ENCODE data around the gene TULP4. TPM values are rescaled to one million over a fixed set of nuclear protein-coding genes. Genes with fewer than 3 reads are reported as not detected.

TULP4 gene
- total and polyA plus RNA-seq, 4 experiments from 2014 or later: 14.8 to 94.1 (median 63.6) TPM

DNA sequence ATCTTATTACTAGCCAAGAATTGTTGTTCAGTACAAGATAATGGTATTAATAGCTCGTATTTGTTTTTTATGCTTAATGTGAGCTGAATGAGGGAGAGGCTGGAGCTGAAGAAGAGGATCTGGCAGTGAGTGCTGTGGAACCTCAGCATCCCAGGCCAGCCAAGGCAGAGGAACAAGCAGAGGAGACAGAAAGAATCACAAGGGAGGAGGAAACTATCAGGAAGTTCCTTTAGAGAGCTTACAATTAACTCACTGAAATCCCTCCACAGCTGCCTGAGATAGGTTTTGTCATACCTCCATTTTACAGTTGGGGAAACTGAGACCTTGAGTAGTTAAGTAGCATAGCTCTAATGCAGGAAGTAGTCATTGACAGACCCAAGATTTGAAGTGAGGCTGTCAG, 39.9 kb upstream of the TULP4 start:
- H3K27me3 Mint-ChIP-seq: no peaks in the 10 kb centered on the region
- H3K9me3 ChIP-seq (ENCODE audit: control insufficient read depth in 1 of 2, low read length in 2 of 2): no peaks in the 10 kb centered on the region
- intact Hi-C loops (cut with micrococcal nuclease): no loop called here
- POLR2A ChIA-PET (ENCODE audit: partially characterized antibody): interaction anchor here (1.3 to 1.9 kb wide), 2 partner anchors 12 to 14 kb away, joined by 3 to 9 read pairs; no protein-coding TSS in a partner anchor
- peaks cover 19% of the 10 kb centered on the region for H3K4me1 ChIP-seq (ENCODE audit: insufficient read depth, low read length)
- CTCF ChIA-PET (ENCODE audit: partially characterized antibody): interaction anchor here (0.9 to 2.8 kb wide), 4 partner anchors 9 to 52 kb away, joined by 5 to 15 read pairs (median 5); no protein-coding TSS in a partner anchor
- H3K36me3 ChIP-seq (ENCODE audit: insufficient read depth, low read length): no peaks in the 10 kb centered on the region
- peaks cover 10 to 23% of the 10 kb centered on the region in 2 donors for H3K36me3 Mint-ChIP-seq
- no peak overlapping the region for H3K27ac ChIP-seq (ENCODE audit: low read depth, low read length)
- DNase-seq: no peak
- H3K4me3 ChIP-seq (ENCODE audit: low read length in 2 of 2): no peak overlapping the region
- H3K27ac Mint-ChIP-seq: peak overlapping the region in 1 of 7 donors; percentile 80
- peaks cover 8 to 40% (median 22%) of the 10 kb centered on the region in 4 donors for H3K4me1 Mint-ChIP-seq
- H3K4me3 Mint-ChIP-seq: no peak overlapping the region
- H3K9me3 Mint-ChIP-seq: no peaks in the 10 kb centered on the region
- H3K27me3 ChIP-seq (ENCODE audit: insufficient read depth, low read length): no peaks in the 10 kb centered on the region

- Mint-ChIP-seq H3K4me3 (no peak overlapping the region), H3K36me3 (peaks cover 8 to 16% of the 10 kb centered on the region in 2 donors), H3K27ac (peak overlapping the region in 1 of 7 donors; percentile 28), H3K9me3 (no peaks in the 10 kb centered on the region), H3K27me3 (no peaks in the 10 kb centered on the region), H3K4me1 (peaks cover 6 to 18% (median 14%) of the 10 kb centered on the region in 4 donors)
- DNase-seq: no peak
- POLR2A ChIA-PET (ENCODE audit: partially characterized antibody): interaction anchor here (0.7 kb wide), 2 partner anchors 8 to 214 kb away, joined by 3 read pairs; no protein-coding TSS in a partner anchor
- CTCF ChIA-PET (ENCODE audit: partially characterized antibody): interaction anchor here (0.7 to 1.4 kb wide), 3 partner anchors 56 to 907 kb away, joined by 3 to 5 read pairs (median 3); no protein-coding TSS in a partner anchor
- Histone ChIP-seq H3K27ac (ENCODE audit: low read depth, low read length) (no peak overlapping the region), H3K4me3 (ENCODE audit: low read length in 2 of 2) (no peak overlapping the region), H3K4me1 (ENCODE audit: insufficient read depth, low read length) (peaks cover 8% of the 10 kb centered on the region), H3K36me3 (ENCODE audit: insufficient read depth, low read length) (no peaks in the 10 kb centered on the region), H3K9me3 (ENCODE audit: control insufficient read depth in 1 of 2, low read length in 2 of 2) (no peaks in the 10 kb centered on the region), H3K27me3 (ENCODE audit: insufficient read depth, low read length) (no peaks in the 10 kb centered on the region)
- intact Hi-C loops (cut with micrococcal nuclease): no loop called here
Observed at GRCh38 chr6:158278004-158278403, 34.3 kb upstream of the TULP4 start.

GRCh38 chr6:158279615-158280014, 32.6 kb upstream of the TULP4 start:
- no peaks in the 10 kb centered on the region for H3K27me3 Mint-ChIP-seq
- Histone ChIP-seq H3K4me1 (ENCODE audit: insufficient read depth, low read length) (peaks cover 24% of the 10 kb centered on the region), H3K9me3 (ENCODE audit: control insufficient read depth in 1 of 2, low read length in 2 of 2) (no peaks in the 10 kb centered on the region), H3K27me3 (ENCODE audit: insufficient read depth, low read length) (no peaks in the 10 kb centered on the region), H3K36me3 (ENCODE audit: insufficient read depth, low read length) (no peaks in the 10 kb centered on the region), H3K4me3 (ENCODE audit: low read length in 2 of 2) (no peak overlapping the region), H3K27ac (ENCODE audit: low read depth, low read length) (no peak overlapping the region)
- intact Hi-C loops (cut with micrococcal nuclease): no loop called here
- no peaks in the 10 kb centered on the region for H3K9me3 Mint-ChIP-seq
- H3K4me1 Mint-ChIP-seq: peaks cover 17 to 28% (median 23%) of the 10 kb centered on the region in 4 donors
- peak overlapping the region in 1 of 7 donors; percentile 22 for H3K27ac Mint-ChIP-seq
- DNase-seq: no peak
- no peak overlapping the region for H3K4me3 Mint-ChIP-seq
- CTCF ChIA-PET (ENCODE audit: partially characterized antibody): no interaction called here
- peaks cover 7 to 9% of the 10 kb centered on the region in 2 donors for H3K36me3 Mint-ChIP-seq
- POLR2A ChIA-PET (ENCODE audit: partially characterized antibody): no interaction called here

GRCh38 chr6:158283304-158283980, 28.8 kb upstream of the TULP4 start:
- H3K9me3 ChIP-seq (ENCODE audit: control insufficient read depth in 1 of 2, low read length in 2 of 2): no peaks in the 10 kb centered on the region
- no peaks in the 10 kb centered on the region for H3K36me3 ChIP-seq (ENCODE audit: insufficient read depth, low read length)
- peak overlapping the region; percentile 56 for H3K27ac ChIP-seq (ENCODE audit: low read depth, low read length)
- no peaks in the 10 kb centered on the region for H3K27me3 Mint-ChIP-seq
- ChIA-PET CTCF (ENCODE audit: partially characterized antibody) (interaction anchor here (0.9 kb wide), 1 partner anchor 12 kb away, joined by 4 read pairs; no protein-coding TSS in a partner anchor), POLR2A (ENCODE audit: partially characterized antibody) (interaction anchor here (1.1 to 1.3 kb wide), 3 partner anchors 11 to 103 kb away, joined by 3 read pairs; no protein-coding TSS in a partner anchor)
- H3K4me1 ChIP-seq (ENCODE audit: insufficient read depth, low read length): peaks cover 48% of the 10 kb centered on the region
- no peak overlapping the region for H3K4me3 ChIP-seq (ENCODE audit: low read length in 2 of 2)
- peak overlapping the region; percentile 68 to 94 (median 90) for H3K27ac Mint-ChIP-seq
- DNase-seq: peak; percentile 22 to 64 (median 31)
- intact Hi-C loops (cut with micrococcal nuclease): no loop called here
- H3K9me3 Mint-ChIP-seq: no peaks in the 10 kb centered on the region
- no peaks in the 10 kb centered on the region for H3K27me3 ChIP-seq (ENCODE audit: insufficient read depth, low read length)
- no peaks in the 10 kb centered on the region for H3K36me3 Mint-ChIP-seq
- H3K4me1 Mint-ChIP-seq: peaks cover 32 to 54% (median 45%) of the 10 kb centered on the region in 4 donors
- peak overlapping the region; percentile 13 to 80 (median 68) for H3K4me3 Mint-ChIP-seq

DNA sequence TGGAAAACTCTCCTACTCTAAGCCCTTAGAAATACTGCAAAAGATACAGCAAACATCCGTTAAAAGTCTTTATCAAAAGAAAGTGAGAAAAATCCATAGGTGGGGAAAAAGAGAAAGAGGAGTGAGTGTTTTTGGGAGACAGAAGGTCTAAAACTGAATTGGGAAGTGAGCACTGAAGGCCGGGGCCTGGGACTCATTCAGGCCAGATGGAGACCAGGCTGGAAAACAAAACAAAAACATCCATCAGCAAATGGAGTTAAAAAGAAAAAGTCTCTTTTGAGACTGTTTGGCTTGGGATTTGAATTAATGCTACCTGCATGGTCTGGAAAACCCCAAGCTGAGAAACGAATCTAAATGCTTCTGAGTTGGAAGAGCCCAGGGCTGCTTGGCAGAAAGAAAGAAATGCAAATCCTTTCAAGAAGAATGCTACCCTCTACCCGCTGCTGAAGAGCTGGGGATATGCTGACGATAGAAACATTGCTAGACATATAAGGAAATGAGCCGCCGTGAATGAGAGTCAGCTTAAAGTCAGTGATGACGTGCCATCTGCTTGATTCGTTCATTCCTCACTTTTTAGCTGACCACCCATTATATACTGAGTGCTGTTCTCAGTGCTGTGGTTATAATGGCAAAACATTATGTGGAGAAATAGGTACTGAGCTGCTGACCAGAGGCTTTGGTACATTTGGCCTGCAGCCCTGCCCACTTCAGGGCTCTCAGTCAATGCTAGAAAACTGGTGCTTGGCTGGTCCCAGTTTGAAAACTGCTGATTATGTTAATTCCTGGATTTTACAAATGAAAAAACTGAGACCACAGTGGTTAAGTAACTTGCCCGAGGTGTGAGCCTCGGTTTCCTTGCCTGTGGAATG, 28.0 kb upstream of the TULP4 start:
- DNase-seq: peak; percentile 22 to 60 (median 42)

GRCh38 chr6:158284876-158285655, 27.2 kb upstream of the TULP4 start:
- Histone ChIP-seq H3K9me3 (ENCODE audit: control insufficient read depth in 1 of 2, low read length in 2 of 2) (no peaks in the 10 kb centered on the region), H3K36me3 (ENCODE audit: insufficient read depth, low read length) (no peaks in the 10 kb centered on the region), H3K4me3 (ENCODE audit: low read length in 2 of 2) (no peak overlapping the region), H3K27me3 (ENCODE audit: insufficient read depth, low read length) (no peaks in the 10 kb centered on the region), H3K4me1 (ENCODE audit: insufficient read depth, low read length) (peaks cover 56% of the 10 kb centered on the region), H3K27ac (ENCODE audit: low read depth, low read length) (peak overlapping the region; percentile 56)
- H3K36me3 Mint-ChIP-seq: no peaks in the 10 kb centered on the region
- peak overlapping the region; percentile 68 to 94 (median 90) for H3K27ac Mint-ChIP-seq
- CTCF ChIA-PET (ENCODE audit: partially characterized antibody): interaction anchor here (0.9 to 1.7 kb wide), 2 partner anchors 12 to 64 kb away, joined by 5 read pairs; no protein-coding TSS in a partner anchor
- H3K9me3 Mint-ChIP-seq: no peaks in the 10 kb centered on the region
- peaks cover 38 to 61% (median 52%) of the 10 kb centered on the region in 4 donors for H3K4me1 Mint-ChIP-seq
- peak overlapping the region in 6 of 8 donors; percentile 10 to 79 (median 74) for H3K4me3 Mint-ChIP-seq
- no peaks in the 10 kb centered on the region for H3K27me3 Mint-ChIP-seq
- intact Hi-C loops (cut with micrococcal nuclease): no loop called here
- no peak for DNase-seq
- POLR2A ChIA-PET (ENCODE audit: partially characterized antibody): interaction anchor here (0.5 to 1.5 kb wide), 4 partner anchors 10 to 99 kb away, joined by 3 to 4 read pairs (median 3); no protein-coding TSS in a partner anchor

More for the DNA sequence above, 28.0 kb upstream of the TULP4 start:
- H3K27me3 ChIP-seq (ENCODE audit: insufficient read depth, low read length): no peaks in the 10 kb centered on the region
- Mint-ChIP-seq H3K36me3 (no peaks in the 10 kb centered on the region), H3K9me3 (no peaks in the 10 kb centered on the region), H3K4me3 (peak overlapping the region; percentile 10 to 80 (median 68)), H3K27me3 (no peaks in the 10 kb centered on the region), H3K4me1 (peaks cover 32 to 54% (median 47%) of the 10 kb centered on the region in 4 donors), H3K27ac (peak overlapping the region; percentile 68 to 94 (median 90))
- H3K4me1 ChIP-seq (ENCODE audit: insufficient read depth, low read length): peaks cover 48% of the 10 kb centered on the region
- no peaks in the 10 kb centered on the region for H3K36me3 ChIP-seq (ENCODE audit: insufficient read depth, low read length)
- H3K4me3 ChIP-seq (ENCODE audit: low read length in 2 of 2): no peak overlapping the region
- H3K9me3 ChIP-seq (ENCODE audit: control insufficient read depth in 1 of 2, low read length in 2 of 2): no peaks in the 10 kb centered on the region
- peak overlapping the region; percentile 56 for H3K27ac ChIP-seq (ENCODE audit: low read depth, low read length)
- POLR2A ChIA-PET (ENCODE audit: partially characterized antibody): interaction anchor here (1.1 to 1.5 kb wide), 4 partner anchors 10 to 102 kb away, joined by 3 to 4 read pairs (median 3); no protein-coding TSS in a partner anchor
- CTCF ChIA-PET (ENCODE audit: partially characterized antibody): interaction anchor here (0.9 to 1.7 kb wide), 2 partner anchors 11 to 63 kb away, joined by 5 read pairs; no protein-coding TSS in a partner anchor
- intact Hi-C loops (cut with micrococcal nuclease): no loop called here

All from CD4-positive, alpha-beta memory T cell (primary cell).